Fibroblast of lung (primary cell): ENCODE data around the gene OFD1.

Source experiments
- CTCF ChIP-seq, 2 donors: IDR thresholded peaks in 1 of 2; conservative IDR thresholded peaks in 1 of 2; 1 replicate in 1 of 2; 2 replicates in 1 of 2; pipeline ENCODE4 v1.5.1; 2011 to 2012; ENCODE audit warnings: low read length in 2 of 2, control low read depth in 1 of 2, inconsistent platforms in 1 of 2, low read depth in 1 of 2, mild to moderate bottlenecking in 1 of 2
- EZH2 ChIP-seq: IDR thresholded peaks from 2 replicates; pipeline ENCODE4 v1.5.1; 2012; ENCODE audit warnings: low read length, control low read depth, mild to moderate bottlenecking; ENCODE audit errors: missing control alignments

- TF ChIP-seq CTCF (conservative IDR thresholded peaks at IDR 0.05 in 1 of 2, IDR thresholded peaks at IDR 0.05 in 1 of 2; ENCODE audit: low read depth in 1 of 2, low read length in 2 of 2) (no peak), EZH2 (no peak)
These were observed 44.8 kb upstream of the OFD1 start for GRCh38 chrX:13689741-13690211.
